Right lobe of liver (tissue), 4 donors: ENCODE results near the gene ERMAP.

ENCODE experiments used
- POLR2A ChIP-seq: fragments of 450-650 bp; IDR thresholded peaks from one replicate; pipeline ENCODE4 v1.6.1; 2017; ENCODE audit warnings: antibody characterized with exemption, mild to moderate bottlenecking
- TF ChIP-seq, protein P1 (sequence below), 4 donors: fragments of 200-600 bp in 3 of 4; fragments of 450-650 bp in 1 of 4; IDR thresholded peaks; one replicate each; pipeline versions ENCODE4 v1.5.1 to v1.8.0; 2016 to 2022; ENCODE audit warnings: antibody characterized with exemption in 4 of 4, mild to moderate bottlenecking in 2 of 4
- donor health status: DM: no; HTN: no; CAD: no.
- donor health status: DM: no; HTN: no; CAD: no.
- donor health status: DM: no; HTN: yes; CAD: no.

DNA sequence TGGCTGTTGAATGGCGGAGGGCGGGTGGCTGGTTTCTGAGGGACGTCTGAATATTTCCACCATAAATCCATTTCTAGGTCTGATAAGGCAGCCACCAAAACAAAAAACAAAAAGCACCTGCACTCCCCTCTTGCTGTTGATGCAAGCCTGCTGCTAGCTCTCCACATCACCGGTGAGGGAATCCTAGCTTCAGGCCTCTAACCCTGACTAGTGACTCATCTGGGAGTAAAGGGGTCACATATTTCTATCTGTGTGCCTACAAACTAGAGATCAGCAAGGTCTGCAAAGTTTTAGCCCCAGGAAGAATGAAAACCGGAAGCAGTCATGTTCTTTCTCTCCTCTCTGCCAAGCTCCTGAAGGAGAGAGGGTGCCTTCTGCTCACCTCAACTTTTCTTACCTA is 10.3 kb upstream of the ERMAP start:
- TF ChIP-seq POLR2A: no peak
- TF ChIP-seq, protein P1, sequence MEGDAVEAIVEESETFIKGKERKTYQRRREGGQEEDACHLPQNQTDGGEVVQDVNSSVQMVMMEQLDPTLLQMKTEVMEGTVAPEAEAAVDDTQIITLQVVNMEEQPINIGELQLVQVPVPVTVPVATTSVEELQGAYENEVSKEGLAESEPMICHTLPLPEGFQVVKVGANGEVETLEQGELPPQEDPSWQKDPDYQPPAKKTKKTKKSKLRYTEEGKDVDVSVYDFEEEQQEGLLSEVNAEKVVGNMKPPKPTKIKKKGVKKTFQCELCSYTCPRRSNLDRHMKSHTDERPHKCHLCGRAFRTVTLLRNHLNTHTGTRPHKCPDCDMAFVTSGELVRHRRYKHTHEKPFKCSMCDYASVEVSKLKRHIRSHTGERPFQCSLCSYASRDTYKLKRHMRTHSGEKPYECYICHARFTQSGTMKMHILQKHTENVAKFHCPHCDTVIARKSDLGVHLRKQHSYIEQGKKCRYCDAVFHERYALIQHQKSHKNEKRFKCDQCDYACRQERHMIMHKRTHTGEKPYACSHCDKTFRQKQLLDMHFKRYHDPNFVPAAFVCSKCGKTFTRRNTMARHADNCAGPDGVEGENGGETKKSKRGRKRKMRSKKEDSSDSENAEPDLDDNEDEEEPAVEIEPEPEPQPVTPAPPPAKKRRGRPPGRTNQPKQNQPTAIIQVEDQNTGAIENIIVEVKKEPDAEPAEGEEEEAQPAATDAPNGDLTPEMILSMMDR (IDR thresholded peaks at IDR 0.05): no peak
